GM21515 (cell line): ENCODE data around the gene SETD7.
A peak's percentile ranks its signal among the peaks of the same experiment; 100 is the strongest.

ENCODE experiments used
- ATAC-seq: cut with Tn5 transposase; IDR thresholded peaks from one replicate; pipeline ENCODE4 v1.9.1; 2021; ENCODE audit not compliant: unreplicated experiment

SETD7 gene

DNA sequence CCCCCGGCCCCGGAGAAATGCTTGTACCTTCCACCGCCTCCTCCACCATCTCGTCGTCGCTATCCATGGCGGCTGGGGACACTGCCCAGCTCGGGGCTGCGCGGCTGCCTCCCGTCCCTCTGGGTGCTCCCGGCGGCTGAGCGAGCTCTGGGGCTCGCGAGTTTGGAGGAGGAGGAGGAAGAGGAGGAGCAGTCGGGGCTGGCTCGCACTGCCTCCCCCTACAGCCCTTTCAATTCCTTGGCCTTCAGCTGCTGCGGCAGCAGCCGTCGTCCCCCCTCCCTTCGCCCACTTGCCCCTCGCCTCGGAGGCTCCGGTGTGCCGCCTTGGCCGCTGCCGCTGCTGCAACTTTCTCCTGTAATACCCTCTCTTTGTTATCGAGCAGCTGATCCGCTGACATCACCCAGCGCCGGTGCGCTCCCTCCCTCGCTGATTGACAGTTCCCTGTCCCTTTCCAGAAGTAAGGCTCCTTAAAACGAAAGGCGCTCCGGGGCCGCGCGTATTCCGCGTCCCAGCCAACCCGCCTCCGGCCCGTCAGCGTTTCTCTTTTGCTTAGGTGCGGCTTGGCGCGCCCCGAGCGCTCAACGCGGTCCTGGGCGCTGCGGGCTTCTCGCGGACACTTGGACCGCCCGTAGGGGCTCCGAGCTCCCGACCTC, at the start of gene SETD7:
Gene SETD7, minus strand, starts transcription at position 149 of the 653 bp plus-strand sequence. Its CDS starts 82 bp downstream, at position 67.
- ATAC-seq, result peak; percentile 35

DNA sequence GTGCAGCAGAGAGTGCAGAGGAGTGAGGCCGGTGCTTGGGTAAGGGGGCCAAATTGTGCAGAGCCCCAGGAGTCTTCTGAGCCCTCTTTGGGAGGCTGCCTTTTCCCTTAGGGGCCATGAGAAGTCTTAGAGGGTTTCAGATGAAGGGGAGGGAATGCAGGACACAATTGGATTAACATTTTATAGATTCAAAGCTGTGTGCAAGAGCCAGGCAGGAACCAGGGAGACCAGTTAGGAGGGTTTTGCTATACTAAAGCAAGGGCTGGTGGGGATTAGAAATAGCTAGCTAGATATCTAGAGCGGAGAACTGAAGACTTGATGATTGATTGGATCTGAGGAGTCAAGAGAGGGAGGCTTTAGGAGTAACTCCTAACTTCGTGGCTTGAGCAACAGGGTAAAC, 49.5 kb upstream of the SETD7 start:
- no peak for ATAC-seq

DNA sequence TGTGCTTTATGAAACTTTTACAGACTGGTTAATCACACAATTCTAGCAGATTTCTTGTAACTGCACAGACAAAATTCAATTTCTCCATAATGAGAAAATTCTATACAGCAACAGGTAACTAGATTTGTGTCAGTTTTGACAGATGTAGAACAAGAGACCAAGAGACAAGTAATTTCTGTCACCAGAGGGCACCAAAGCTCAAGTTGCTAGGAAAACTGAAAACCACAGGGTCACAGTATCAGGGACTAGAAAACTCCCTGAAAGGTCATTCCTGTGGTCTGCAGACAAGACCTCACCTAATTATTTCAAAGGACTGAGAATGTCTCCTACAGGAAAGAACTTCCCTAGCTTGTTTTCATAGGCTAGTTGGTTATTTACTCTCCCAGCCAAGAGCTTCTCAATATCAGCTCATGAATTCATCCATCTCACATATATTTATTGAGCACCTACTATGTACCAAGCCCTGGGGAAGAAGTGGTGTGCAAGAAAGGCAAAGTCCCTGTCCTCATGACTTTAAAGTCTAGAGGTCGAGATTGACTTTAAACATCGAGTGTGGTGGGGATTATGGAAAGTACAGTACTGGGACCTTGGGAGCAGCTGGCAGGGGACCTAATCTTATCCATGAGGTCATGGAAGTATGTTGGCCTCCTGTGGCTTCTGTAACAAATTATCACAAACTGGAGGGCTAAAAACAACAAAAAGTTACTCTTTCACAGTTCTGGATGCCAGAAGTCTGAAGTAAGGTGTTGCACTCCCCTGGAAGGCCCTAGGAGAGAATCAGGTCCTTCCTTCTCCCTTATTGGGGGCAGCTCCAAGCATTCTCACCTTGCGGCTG, 47.8 kb upstream of the SETD7 start:
- ATAC-seq, result no peak

DNA sequence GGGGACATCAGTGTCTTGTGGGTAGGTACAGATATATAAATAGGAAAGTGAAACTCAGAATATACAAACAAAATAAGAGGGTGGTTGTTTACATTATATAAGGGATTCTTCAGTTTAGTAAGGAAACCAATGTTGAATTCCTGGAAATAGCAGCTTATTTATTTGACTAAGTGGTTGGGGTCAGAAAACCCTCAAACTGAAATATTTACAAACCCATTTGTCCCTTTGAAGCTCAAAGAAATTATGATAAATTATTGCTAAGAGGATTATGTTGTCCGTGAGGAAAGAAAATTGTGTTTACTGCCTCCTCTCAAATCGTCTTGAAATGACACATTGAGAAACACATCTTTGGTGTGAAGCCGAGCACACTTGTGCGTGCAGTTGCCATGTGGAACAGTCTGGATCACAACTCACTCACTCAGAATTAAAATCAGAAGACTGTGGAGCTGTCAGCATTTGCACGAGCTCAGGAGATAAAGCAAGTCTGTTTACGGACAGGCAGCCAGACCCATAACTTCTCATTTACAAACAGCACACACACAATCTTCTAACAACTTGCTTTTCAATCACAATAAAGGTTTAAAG, 46.8 kb upstream of the SETD7 start:
- ATAC-seq, result no peak

DNA sequence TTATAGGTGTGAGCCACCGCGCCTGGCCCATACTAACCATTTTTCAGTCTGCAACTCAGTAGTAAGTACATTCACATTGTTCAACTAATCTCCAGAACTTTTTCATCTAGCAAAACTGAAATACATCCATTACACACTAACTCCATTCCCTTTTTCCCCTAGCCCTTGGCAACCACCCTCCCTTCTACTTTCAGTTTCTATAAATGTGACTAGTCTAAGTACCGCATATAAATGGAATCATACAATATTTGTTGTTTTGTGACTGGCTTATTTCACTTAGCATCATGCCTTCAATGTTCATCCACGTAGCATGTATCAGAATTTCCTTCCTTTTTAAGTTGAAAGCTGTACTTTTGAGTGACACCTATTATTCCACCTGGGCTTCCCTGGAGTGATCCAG, 44.6 kb upstream of the SETD7 start:
- no peak for ATAC-seq

DNA sequence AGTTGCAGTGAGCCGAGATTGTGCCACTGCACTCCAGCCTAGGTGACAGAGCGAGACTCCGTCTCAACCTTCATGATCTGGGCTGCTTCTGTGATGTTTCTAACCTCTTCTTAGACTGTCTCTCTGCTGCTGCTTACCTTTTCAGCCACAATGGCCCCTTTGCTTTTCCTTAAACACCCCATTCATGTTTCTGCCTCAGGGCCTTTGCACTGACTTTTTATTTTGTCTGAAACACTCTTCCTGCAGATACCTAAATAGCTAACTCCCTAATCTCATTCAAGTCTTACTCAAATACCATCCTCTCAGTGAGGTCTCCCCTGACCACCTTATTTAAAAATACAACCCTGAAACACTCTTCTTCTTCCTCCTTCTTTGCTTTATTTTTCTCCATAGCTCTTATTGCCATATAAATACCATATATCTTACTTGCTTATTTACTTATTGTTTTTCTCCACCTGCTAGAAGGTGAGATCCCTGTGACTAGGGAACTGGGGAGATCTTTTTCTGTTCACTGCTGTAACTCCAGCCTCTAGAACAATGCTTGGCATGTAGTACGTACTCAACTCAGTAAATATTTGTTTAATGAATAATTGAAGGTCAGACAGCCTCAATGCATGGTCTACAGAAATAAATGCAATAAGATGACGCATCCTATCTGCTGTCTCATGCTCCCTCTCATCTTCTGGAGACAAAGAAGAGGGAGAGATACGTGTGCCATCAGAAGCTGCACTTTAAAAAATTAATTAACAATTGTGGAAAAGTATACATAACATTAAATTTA, 43.8 kb upstream of the SETD7 start:
- ATAC-seq, result no peak

DNA sequence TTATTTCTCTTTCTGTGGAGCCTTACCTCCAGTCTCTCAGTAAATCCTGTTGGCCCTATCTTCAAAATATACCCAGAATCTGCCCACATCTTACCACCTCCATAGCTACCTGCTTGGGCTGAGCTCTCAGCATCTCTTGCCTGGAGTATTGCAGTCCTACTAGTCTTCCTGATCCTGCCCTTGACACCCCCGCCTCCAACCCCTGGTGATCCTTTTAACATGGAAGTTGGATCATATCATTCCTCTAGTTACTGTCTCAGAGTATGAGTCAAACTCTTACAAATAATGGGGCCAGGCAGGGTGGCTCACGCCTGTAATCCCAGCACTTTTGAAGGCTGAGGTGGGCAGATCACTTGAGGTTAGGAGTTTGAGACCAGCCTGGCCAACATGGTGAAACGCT, 43.1 kb upstream of the SETD7 start:
- no peak for ATAC-seq

DNA sequence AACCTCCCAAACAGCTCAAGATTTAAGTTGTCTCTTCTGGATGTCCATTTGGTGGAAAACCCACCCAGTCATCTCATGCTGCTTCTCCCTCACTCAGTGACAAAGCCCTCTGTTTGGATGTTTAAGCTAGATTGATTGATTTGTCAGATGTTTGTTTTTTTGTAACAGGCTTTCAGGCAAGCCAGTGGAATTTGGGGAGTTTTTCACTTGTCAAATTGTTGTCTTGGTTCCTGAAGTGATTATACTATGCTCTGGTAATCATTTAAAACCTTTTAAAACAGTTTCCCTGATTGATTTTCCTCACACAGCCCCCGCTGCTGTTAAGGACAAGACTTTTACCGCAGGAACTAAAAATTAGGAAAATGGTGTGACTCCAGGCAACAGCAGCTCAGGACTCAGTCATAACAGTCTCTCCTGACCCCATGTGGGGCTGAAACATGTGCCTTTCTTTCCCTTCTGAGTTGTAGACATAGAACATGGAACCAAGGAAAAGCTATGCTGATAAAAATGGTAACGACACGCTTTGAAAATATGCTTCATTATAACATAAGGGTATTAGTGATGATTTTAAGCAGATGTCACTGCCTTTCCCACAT, 40.8 kb upstream of the SETD7 start:
- ATAC-seq, result no peak

DNA sequence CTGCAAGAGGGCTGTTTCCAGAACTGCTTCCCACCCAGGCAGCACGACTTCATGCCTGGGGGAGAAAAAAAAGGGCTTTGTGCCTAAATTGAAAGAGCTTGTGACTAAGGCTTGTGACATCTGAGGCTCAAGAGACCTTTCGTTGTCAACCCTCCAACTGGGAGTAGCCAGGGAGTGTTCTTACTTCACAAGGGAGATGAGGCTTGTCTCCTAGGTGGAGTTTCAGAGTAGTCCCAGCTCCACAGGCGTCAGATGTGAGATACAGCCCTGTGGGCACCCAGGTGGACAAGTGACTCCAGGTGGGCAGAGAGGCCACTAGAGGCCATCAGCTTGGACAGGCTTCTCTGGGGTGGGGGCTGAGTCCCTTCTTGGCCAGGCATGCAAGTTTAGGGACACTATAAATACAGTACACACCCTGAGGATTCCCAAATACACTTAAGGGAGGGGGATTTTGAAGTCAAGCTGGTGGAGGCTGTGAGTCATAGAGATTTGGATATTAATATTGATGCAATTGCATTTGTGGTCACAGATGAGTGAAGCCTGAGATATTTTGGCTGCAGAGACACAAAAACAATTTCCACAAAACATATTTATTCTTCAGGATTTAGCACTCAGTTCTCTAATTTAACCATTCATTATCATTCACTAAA, 40.1 kb upstream of the SETD7 start:
- ATAC-seq, result no peak

DNA sequence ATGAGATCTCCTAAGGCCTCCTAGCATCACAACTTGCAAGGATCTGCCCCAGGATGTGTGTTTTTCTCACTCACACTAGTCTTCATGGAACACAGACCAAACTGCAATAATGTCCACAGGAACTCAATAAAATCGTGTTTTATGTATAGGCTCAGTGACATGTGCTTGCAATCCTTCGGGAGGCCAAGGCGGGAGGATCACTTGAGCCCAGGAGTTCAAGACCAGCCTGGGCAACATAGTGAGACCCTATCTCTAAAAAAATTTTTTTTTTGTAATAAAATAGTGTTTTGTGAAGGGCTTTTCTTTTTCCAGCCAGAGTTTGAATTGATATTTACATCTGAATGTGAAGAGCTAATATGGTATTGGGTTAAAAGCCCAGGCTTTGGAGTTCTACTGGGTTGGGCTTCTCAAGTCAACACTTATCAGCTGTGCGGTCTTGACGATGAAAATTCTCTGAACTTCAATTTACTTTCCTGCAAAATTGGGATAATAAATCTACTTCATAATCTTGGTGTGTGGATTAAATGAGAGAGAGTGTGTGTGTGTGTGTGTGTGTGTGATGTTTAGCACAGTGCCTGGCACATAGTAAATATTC, 38.7 kb upstream of the SETD7 start:
- no peak for ATAC-seq

DNA sequence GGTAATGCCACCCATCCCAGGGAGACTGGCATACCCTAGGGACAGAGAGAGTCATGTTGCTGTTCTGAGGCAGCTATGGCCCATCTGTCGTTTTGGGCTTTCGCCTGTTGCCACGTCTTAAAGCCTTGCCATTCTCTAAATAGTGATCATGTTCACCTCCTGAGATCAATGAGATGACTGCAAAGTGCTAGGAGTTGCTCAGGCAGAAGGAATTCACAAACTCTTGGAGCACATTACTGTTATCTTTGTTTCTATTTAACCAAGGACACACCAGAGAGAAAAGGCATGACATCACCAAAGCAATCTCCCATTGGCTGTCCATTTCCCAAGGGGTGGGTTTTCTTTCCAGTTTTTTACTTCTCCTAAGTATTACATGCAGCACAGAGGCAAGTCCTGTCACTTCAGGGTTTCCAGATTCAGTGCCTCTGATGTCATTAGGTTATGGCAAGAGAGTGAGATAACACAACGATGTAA, 37.1 kb upstream of the SETD7 start:
- no peak for ATAC-seq

DNA sequence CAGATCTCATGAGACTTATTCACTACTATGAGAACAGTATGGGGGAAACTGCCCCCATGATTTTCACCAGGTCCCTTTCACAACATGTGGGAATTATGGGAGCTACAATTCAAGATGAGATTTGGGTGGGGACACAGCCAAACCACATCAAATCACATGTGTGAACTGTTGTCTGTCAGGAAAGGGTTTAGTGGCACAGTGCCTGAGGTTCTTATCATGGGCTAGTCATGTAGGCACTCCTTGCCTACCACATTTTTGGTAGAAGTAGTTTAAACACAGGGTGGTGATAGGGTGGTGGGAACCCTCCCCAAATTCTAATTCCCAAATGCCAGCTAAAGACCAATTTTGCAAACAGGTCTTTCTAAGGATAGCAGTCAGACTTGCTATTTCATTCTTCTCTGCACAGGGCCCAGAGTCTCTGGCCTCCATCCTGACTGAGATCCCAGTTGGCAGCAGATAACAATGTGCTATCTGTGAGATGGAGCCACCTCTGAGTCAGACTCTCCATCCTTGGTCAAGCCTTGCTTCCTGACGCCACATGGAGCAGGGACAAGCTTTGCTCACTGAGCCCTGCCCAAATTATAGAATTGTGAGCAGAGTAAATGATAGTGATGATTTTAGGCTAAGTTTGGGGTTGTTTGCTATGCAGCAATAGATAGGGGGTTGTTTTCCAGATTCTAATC, 33.5 kb upstream of the SETD7 start:
- no peak for ATAC-seq

DNA sequence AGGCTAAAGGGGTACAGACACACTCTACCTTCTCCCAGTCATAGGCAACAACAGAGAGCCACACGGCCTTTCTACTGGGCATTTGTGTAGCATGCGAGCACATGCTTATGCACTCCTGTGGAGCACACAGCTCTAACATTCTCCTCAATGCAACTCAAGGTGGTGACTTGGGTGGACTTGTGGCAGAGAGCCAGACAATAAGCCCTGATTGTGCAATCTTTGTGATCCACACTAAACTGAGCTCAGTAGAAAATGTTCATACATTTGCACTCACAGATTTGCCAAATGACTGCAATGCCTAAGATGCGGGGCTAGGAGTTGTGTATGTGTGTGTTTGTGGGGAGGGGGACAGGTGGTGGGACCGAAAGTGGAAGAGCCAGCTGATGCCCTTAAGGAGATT, 31.4 kb upstream of the SETD7 start:
- ATAC-seq, result no peak

DNA sequence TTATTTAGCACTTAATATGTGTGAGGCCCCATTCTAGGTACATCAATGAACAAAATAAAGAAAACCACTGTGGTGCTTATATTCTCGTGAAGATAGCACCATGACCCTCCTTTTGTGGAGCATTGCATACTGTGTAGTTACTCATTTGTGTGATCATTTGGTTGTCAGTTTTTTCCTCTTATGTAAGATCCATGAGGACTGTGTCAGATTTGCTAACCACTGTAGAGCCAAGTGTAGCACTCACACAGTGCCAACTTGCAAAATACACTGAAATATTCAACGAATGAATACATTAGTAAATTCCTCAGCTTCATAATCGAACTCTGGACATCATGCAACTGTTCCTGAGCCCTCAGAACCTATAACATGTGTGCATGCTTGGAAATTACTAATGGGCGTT, 29.5 kb upstream of the SETD7 start:
- no peak for ATAC-seq

DNA sequence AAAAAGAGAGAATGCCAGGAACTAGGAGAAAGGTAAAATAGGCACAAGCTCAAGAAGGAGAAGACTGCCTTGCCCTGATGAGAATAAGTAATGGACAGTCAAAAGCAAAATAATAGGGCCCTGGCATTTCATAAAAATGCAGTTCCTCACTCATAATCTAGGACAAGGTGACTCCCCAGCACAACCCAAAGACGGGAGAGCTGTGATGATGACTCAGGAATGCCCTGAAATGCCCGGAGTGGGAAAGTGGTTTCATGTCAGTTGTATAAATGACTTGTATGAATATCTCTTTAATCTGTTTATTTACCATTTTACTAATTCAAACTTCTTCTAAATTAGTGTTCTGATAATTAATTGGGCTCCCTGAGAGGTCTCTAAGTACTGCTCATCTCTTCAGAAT, 28.8 kb upstream of the SETD7 start:
- ATAC-seq, result no peak

DNA sequence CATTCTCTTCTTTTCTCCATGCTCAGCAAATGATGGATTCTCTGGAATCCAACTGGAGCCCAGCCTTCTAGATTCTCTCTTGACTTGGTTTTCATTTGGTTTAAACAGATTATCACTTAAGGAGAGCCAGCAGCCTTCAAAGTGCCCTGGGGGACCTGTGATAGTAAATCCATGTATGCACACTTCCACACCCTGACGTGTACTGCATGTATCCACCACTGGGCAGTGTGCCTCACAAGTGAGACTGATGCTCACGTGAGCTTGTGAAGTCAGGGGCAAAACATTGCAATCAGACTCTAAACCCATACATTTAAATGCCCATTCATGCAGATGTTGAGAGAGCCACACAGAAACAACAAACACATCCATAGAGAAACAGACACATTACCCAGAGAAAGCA, 28.0 kb upstream of the SETD7 start:
- no peak for ATAC-seq

DNA sequence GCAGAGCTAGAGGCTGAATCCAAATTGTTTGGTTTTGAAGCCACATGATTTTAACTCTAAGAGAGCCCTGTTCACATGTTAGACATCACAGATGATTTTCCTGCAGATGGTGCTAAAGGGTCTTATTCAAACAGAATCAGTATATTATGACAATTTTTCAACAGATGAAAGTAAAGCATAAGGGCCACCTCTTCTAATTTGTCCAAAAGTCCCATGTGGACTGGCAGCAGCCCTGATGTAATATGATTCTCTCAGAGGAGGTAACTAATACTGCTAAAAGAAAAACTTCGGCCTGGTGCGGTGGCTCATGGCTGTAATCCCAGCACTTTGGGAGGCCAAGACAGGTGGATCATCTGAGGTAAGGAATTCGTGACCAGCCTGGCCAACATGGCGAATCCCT, 26.0 kb upstream of the SETD7 start:
- no peak for ATAC-seq

DNA sequence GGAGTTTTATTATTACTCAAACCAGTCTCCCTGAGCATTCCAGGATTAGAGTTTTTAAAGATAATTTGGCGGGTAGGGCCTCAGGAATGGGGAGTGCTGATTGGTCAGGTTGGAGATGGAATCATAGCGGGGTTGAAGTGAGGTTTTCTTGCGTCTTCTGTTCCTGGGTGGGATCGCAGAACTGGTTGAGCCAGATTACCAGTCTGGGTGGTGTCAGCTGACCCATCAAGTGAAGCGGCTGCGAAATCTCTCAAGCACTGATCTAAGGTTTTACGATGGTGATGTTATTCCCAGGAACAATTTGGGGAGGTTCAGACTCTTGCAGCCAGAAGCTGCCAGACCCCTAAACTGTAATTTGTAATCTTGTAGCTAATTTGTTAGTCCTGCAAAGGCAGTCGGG, 25.1 kb upstream of the SETD7 start:
- no peak for ATAC-seq

DNA sequence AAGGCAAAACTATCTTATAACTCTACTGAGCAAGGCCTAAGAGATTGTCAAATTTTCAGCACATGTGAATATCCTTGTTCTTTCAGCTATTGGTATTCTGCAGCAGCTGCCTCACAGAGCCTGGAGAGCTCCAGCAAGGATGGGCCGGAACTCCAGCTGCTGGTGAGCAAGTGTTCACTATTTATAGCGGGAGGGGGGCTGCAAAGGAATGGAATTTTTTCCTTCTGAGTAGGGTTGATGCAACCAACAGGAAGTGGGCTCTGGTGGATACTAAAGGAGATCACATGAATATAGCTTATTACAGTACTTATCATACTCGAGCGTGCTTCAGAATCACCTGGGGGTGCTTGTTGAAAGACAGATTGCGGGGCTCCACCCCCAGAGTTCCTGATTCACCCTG, 20.2 kb upstream of the SETD7 start:
- ATAC-seq, result no peak

DNA sequence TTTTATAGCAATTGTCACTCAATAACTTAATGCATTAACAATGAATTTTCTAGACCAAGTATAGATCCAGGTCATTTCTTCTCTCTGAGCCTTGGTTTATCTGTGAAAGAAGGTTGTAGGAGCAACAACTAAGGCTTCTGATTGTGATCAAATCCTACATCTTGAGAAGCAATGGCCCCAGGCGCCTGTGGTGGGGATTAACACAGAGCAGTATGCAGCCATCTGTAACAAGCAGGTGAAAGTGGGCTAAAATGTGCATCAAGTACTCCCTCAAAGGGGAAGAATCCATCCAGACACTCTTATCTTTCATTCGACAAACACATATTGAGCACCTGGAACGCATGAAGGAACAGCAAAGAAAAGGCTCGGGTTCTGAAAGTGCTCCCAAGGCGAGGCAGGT, 19.1 kb upstream of the SETD7 start:
- ATAC-seq, result no peak
